Neural progenitor cell (in vitro differentiated cells): ENCODE data around the gene ZNF738. TPM values are rescaled to one million over a fixed set of nuclear protein-coding genes. Genes with fewer than 3 reads are reported as not detected.

Source experiments
- DNase-seq: peaks from one replicate; pipeline ENCODE4 v3.0.0-alpha.2; 2016; ENCODE audit warnings: low spot score
- H2AFZ ChIP-seq: fragments of 200-600 bp; sonication (generic); replicated peaks from 2 replicates; pipeline ENCODE4 v1.6.1; 2016; ENCODE audit warnings: antibody characterized with exemption
- H3F3A ChIP-seq: fragments of 200-600 bp; sonication (generic); 2 replicates; pipeline ENCODE4 v1.6.1; 2016; ENCODE audit warnings: antibody characterized with exemption, low read depth
- H3K27ac ChIP-seq: fragments of 200-600 bp; sonication (generic); 2 replicates; pipeline ENCODE4 v1.5.1; 2016; ENCODE audit warnings: mild to moderate bottlenecking
- H3K27me3 ChIP-seq: fragments of 200-600 bp; sonication (generic); 2 replicates; pipeline ENCODE4 v1.6.1; 2016; ENCODE audit warnings: mild to moderate bottlenecking, moderate library complexity
- H3K36me3 ChIP-seq: fragments of 200-600 bp; sonication (generic); 2 replicates; pipeline ENCODE4 v1.5.1; 2016
- H3K4me1 ChIP-seq: fragments of 200-600 bp; sonication (generic); 2 replicates; pipeline ENCODE4 v1.6.1; 2016; ENCODE audit warnings: mixed run types
- H3K4me2 ChIP-seq: fragments of 200-600 bp; sonication (generic); 2 replicates; pipeline ENCODE4 v1.6.1; 2016
- H3K4me3 ChIP-seq: fragments of 200-600 bp; sonication (generic); 2 replicates; pipeline ENCODE4 v1.5.1; 2016
- H3K79me2 ChIP-seq: fragments of 200-600 bp; sonication (generic); 2 replicates; pipeline ENCODE4 v1.6.1; 2016; ENCODE audit warnings: low read depth
- H3K9ac ChIP-seq: fragments of 200-600 bp; sonication (generic); 2 replicates; pipeline ENCODE4 v1.6.1; 2016
- H3K9me3 ChIP-seq: fragments of 200-600 bp; sonication (generic); 2 replicates; pipeline ENCODE4 v1.5.1; 2016; ENCODE audit warnings: low read depth
- H4K20me1 ChIP-seq: fragments of 200-600 bp; sonication (generic); 2 replicates; pipeline ENCODE4 v1.6.1; 2016; ENCODE audit warnings: low read depth
- H3K27ac Mint-ChIP-seq: 3 replicates; pipeline ENCODE4 v1.8.0; 2021; ENCODE audit warnings: mixed read lengths
- H3K27me3 Mint-ChIP-seq: 2 replicates; pipeline ENCODE4 v1.8.0; 2022; ENCODE audit warnings: low read depth, mild to moderate bottlenecking, inconsistent platforms, moderate library complexity, mixed read lengths; ENCODE audit not compliant: insufficient read depth
- H3K36me3 Mint-ChIP-seq: 3 replicates; pipeline ENCODE4 v1.8.0; 2021; ENCODE audit warnings: mixed read lengths
- H3K4me1 Mint-ChIP-seq: 3 replicates; pipeline ENCODE4 v1.8.0; 2021; ENCODE audit warnings: mixed read lengths
- H3K4me3 Mint-ChIP-seq: 3 replicates; pipeline ENCODE4 v1.8.0; 2021; ENCODE audit warnings: mild to moderate bottlenecking, moderate library complexity, mixed read lengths
- H3K9me3 Mint-ChIP-seq: 3 replicates; pipeline ENCODE4 v1.8.0; 2020; ENCODE audit warnings: mixed read lengths
- EZH2 ChIP-seq: fragments of 200-600 bp; sonication (generic); IDR thresholded peaks from 2 replicates; pipeline ENCODE4 v1.6.1; 2017; ENCODE audit warnings: antibody characterized with exemption, mild to moderate bottlenecking, moderate library complexity
- EZH2phosphoT487 ChIP-seq: fragments of 200-600 bp; sonication (generic); IDR thresholded peaks from 2 replicates; pipeline ENCODE4 v1.6.1; 2017; ENCODE audit warnings: antibody characterized with exemption
- total RNA-seq: library from RNA; depleted of rRNA; stranded (reverse); fragments of >200 nt; gene quantifications from 2 replicates; pipeline ENCODE4 v1.2.3, GENCODE V29; 2015; ENCODE audit warnings: low replicate concordance
- TF ChIP-seq, protein P1 (sequence below): fragments of 200-600 bp; sonication (generic); IDR thresholded peaks from 2 replicates; pipeline ENCODE4 v1.5.1; 2017; ENCODE audit warnings: antibody characterized with exemption, mild to moderate bottlenecking

ZNF738 gene
- total RNA-seq, 1 donor from 2014 or later: 268 TPM

DNA sequence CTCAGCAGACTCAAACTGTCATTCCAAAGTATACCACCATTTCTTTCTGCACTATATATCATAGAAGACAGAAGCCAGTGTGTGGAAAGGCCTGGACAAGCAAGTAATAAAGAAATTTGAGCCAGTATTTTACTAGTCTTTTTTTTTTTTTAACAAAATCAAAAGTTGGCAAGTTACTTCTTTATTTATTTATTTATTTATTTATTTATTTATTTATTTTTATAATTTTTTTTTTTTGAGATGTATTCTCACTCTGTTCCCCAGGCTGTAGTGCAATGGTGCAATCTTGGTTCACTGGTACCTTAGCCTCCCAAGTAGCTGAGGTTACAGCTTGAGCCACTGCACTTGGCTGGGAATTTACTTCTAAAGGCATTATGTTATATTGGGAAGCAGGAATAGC is 63.4 kb downstream of the ZNF738 start:
- Histone ChIP-seq H4K20me1 (no peaks in the 10 kb centered on the region), H2AFZ (no peak overlapping the region), H3K27ac (no peak overlapping the region), H3K4me2 (no peak overlapping the region), H3F3A (no peaks in the 10 kb centered on the region), H3K4me3 (no peak overlapping the region), H3K9me3 (peaks cover 74% of the 10 kb centered on the region), H3K4me1 (no peaks in the 10 kb centered on the region), H3K79me2 (no peaks in the 10 kb centered on the region), H3K27me3 (no peaks in the 10 kb centered on the region), H3K9ac (no peak overlapping the region), H3K36me3 (peaks cover 31% of the 10 kb centered on the region)
- H3K27me3 Mint-ChIP-seq: no peaks in the 10 kb centered on the region
- H3K27ac Mint-ChIP-seq: no peak overlapping the region
- H3K4me3 Mint-ChIP-seq: no peak overlapping the region
- TF ChIP-seq, protein P1, sequence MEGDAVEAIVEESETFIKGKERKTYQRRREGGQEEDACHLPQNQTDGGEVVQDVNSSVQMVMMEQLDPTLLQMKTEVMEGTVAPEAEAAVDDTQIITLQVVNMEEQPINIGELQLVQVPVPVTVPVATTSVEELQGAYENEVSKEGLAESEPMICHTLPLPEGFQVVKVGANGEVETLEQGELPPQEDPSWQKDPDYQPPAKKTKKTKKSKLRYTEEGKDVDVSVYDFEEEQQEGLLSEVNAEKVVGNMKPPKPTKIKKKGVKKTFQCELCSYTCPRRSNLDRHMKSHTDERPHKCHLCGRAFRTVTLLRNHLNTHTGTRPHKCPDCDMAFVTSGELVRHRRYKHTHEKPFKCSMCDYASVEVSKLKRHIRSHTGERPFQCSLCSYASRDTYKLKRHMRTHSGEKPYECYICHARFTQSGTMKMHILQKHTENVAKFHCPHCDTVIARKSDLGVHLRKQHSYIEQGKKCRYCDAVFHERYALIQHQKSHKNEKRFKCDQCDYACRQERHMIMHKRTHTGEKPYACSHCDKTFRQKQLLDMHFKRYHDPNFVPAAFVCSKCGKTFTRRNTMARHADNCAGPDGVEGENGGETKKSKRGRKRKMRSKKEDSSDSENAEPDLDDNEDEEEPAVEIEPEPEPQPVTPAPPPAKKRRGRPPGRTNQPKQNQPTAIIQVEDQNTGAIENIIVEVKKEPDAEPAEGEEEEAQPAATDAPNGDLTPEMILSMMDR: no peak
- TF ChIP-seq EZH2phosphoT487: no peak
- no peaks in the 10 kb centered on the region for H3K4me1 Mint-ChIP-seq
- peaks cover 81% of the 10 kb centered on the region for H3K9me3 Mint-ChIP-seq
- H3K36me3 Mint-ChIP-seq: peaks cover 30% of the 10 kb centered on the region
- no peak for DNase-seq

GRCh38 chr19:21423057-21424041 is 64.5 kb downstream of the ZNF738 start:
- Histone ChIP-seq H3K27me3 (no peaks in the 10 kb centered on the region), H3K9me3 (peaks cover 76% of the 10 kb centered on the region), H3K4me1 (no peaks in the 10 kb centered on the region), H3K4me3 (no peak overlapping the region), H3F3A (no peaks in the 10 kb centered on the region), H4K20me1 (no peaks in the 10 kb centered on the region), H3K36me3 (peaks cover 31% of the 10 kb centered on the region), H3K27ac (no peak overlapping the region), H2AFZ (no peak overlapping the region), H3K9ac (no peak overlapping the region), H3K4me2 (no peak overlapping the region), H3K79me2 (no peaks in the 10 kb centered on the region)
- Mint-ChIP-seq H3K36me3 (peaks cover 26% of the 10 kb centered on the region), H3K27me3 (no peaks in the 10 kb centered on the region), H3K4me3 (no peak overlapping the region), H3K4me1 (no peaks in the 10 kb centered on the region), H3K9me3 (peaks cover 72% of the 10 kb centered on the region), H3K27ac (no peak overlapping the region)
- DNase-seq: no peak
- TF ChIP-seq, protein P1: no peak
- TF ChIP-seq EZH2phosphoT487 (no peak), EZH2 (no peak)

Other genes starting within 250 kb of the ZNF738 start
- 24.7 and 35.4 TPM in 2 replicates for gene ZNF431, start 217.0 kb upstream of the ZNF738 start, total RNA-seq
- 25.0 and 35.9 TPM in 2 replicates for gene ZNF708, start 29.6 kb upstream of the ZNF738 start, total RNA-seq
- 37.6 and 52.6 TPM in 2 replicates for gene ZNF493, start 38.1 kb downstream of the ZNF738 start, total RNA-seq
- gene ZNF429, start 146.6 kb downstream of the ZNF738 start, total RNA-seq: 26.0 and 29.4 TPM in 2 replicates